Transverse colon (tissue), 4 donors: Measurements from ENCODE around the gene DNAJC5. TPM values are rescaled to one million over a fixed set of nuclear protein-coding genes. Genes with fewer than 3 reads are reported as not detected.

ENCODE experiments used
- DNase-seq: peaks from one replicate; pipeline ENCODE4 v3.0.0-alpha.2; 2019
- H3K27ac ChIP-seq, 4 donors: fragments of 200-600 bp; sonication (generic); 2 replicates each; pipeline ENCODE4 v1.5.1; 2016 to 2018; ENCODE audit warnings: inconsistent platforms in 4 of 4
- H3K27me3 ChIP-seq: fragments of 200-600 bp; sonication (generic); 2 replicates; pipeline ENCODE4 v1.5.1; 2017; ENCODE audit warnings: inconsistent platforms
- H3K36me3 ChIP-seq, 4 donors: fragments of 200-600 bp; sonication (generic); 2 replicates each; pipeline ENCODE4 v1.5.1; 2017 to 2019; ENCODE audit warnings: inconsistent platforms in 4 of 4
- H3K4me1 ChIP-seq, 4 donors: fragments of 200-600 bp; sonication (generic); 2 replicates each; pipeline ENCODE4 v1.5.1; 2017 to 2020; ENCODE audit warnings: inconsistent platforms in 4 of 4
- H3K4me3 ChIP-seq, 4 donors: fragments of 200-600 bp; sonication (generic); 1 replicate in 1 of 4; 2 replicates in 3 of 4; pipeline versions ENCODE4 v1.5.1 to v1.6.1; 2017 to 2019; ENCODE audit warnings: inconsistent platforms in 4 of 4
- H3K9me3 ChIP-seq, 2 donors: fragments of 200-600 bp; sonication (generic); 2 replicates each; pipeline ENCODE4 v1.5.1; 2017 to 2019; ENCODE audit warnings: inconsistent platforms in 2 of 2
- CTCF ChIP-seq, 5 experiments: fragments of 200-600 bp in 3 of 5; fragments of 450-650 bp in 2 of 5; sonication (generic) in 3 of 5; IDR thresholded peaks; 1 replicate in 2 of 5; 2 replicates in 3 of 5; pipeline ENCODE4 v1.5.1; 2016 to 2017; ENCODE audit warnings: antibody characterized with exemption in 5 of 5, inconsistent platforms in 3 of 5, mild to moderate bottlenecking in 2 of 5, moderate library complexity in 1 of 5
- EP300 ChIP-seq: sonication (generic); formaldehyde crosslinking; IDR thresholded peaks from one replicate; pipeline ENCODE4 v1.6.1; 2017; ENCODE audit warnings: antibody characterized with exemption, low read depth
- POLR2A ChIP-seq: fragments of 450-650 bp; IDR thresholded peaks from one replicate; pipeline ENCODE4 v1.6.1; 2016; ENCODE audit warnings: antibody characterized with exemption, mild to moderate bottlenecking, moderate library complexity
- POLR2AphosphoS5 ChIP-seq, 3 donors: sonication (generic); formaldehyde crosslinking; IDR thresholded peaks; one replicate each; pipeline ENCODE4 v1.6.1; 2016; ENCODE audit warnings: antibody characterized with exemption in 3 of 3
- WGBS, 2 donors: methylation state at CpG; one replicate each; pipeline ENCODE4 v1.1.5; 2018; ENCODE audit warnings: low coverage in 1 of 2; 5-methylcytosine and 5-hydroxymethylcytosine counted together
- in situ Hi-C, 4 donors: fragments of 200-750 bp; cut with MboI; loops; one replicate each; pipeline versions ENCODE4 v1.15.0 to v1.15.1; 2017; ENCODE audit warnings: low sequenced_read_pairs in 3 of 4, low pct_ligation_motif_present in 1 of 4, low pct_unique_long_range_greater_than_20kb in 1 of 4
- intact Hi-C: fragments of 100-400 bp; cut with DNase I; formaldehyde crosslinking; loops from one replicate; pipeline ENCODE4 v1.15.1; 2023; ENCODE audit warnings: low total_unique reads
- total RNA-seq, 4 donors: library from RNA; depleted of rRNA; stranded (reverse); fragments of >200 nt; gene quantifications; one replicate each; pipeline ENCODE4 v1.1.0, GENCODE V29; 2016

DNAJC5 gene
- total RNA-seq, 4 donors from 2014 or later: 59.9 to 77.3 (median 71.4) TPM

GRCh38 chr20:63930971-63931553 lies 36.1 kb downstream of the DNAJC5 start:
- in situ Hi-C loops: no loop called here
- TF ChIP-seq CTCF (IDR thresholded peaks at IDR 0.05) (no peak), POLR2A (no peak), EP300 (no peak), POLR2AphosphoS5 (IDR thresholded peaks at IDR 0.05) (no peak)
- Histone ChIP-seq H3K4me3 (no peak overlapping the region), H3K4me1 (peaks cover 0 to 5% (median 2%) of the 10 kb centered on the region in 4 donors), H3K36me3 (peaks cover 0 to 43% (median 19%) of the 10 kb centered on the region in 4 donors), H3K27ac (peak overlapping the region in 1 of 4 donors; percentile 4), H3K27me3 (no peaks in the 10 kb centered on the region), H3K9me3 (no peaks in the 10 kb centered on the region)
- DNase-seq: no peak
- intact Hi-C loops: no loop called here
- 75% methylated on average over 37 of the region's 37 CpGs; no CpG with 5 or more reads in 1 of the 2 donors for WGBS, 2 donors

GRCh38 chr20:63931735-63932134 lies 36.8 kb downstream of the DNAJC5 start:
- peaks cover 0 to 5% (median 2%) of the 10 kb centered on the region in 4 donors for H3K4me1 ChIP-seq
- no peak overlapping the region for H3K27ac ChIP-seq
- no peak overlapping the region for H3K4me3 ChIP-seq
- H3K9me3 ChIP-seq: no peaks in the 10 kb centered on the region
- no peak for TF ChIP-seq EP300
- TF ChIP-seq CTCF (IDR thresholded peaks at IDR 0.05): no peak
- no peak for TF ChIP-seq POLR2AphosphoS5 (IDR thresholded peaks at IDR 0.05)
- no peak for TF ChIP-seq POLR2A
- WGBS, 2 donors: 94 to 96% methylated on average over 5 to 19 of the region's 19 CpGs
- in situ Hi-C loops: no loop called here
- intact Hi-C loops: no loop called here
- DNase-seq: no peak
- H3K36me3 ChIP-seq: peaks cover 0 to 43% (median 19%) of the 10 kb centered on the region in 4 donors
- H3K27me3 ChIP-seq: no peaks in the 10 kb centered on the region

- no peak overlapping the region for H3K27ac ChIP-seq
- no peak overlapping the region for H3K4me3 ChIP-seq
- H3K36me3 ChIP-seq: peaks cover 0 to 43% (median 19%) of the 10 kb centered on the region in 4 donors
- intact Hi-C loops (no loop called here), in situ Hi-C loops (no loop called here)
- H3K27me3 ChIP-seq: no peaks in the 10 kb centered on the region
- TF ChIP-seq EP300: no peak
- no peak for TF ChIP-seq CTCF (IDR thresholded peaks at IDR 0.05)
- no peak for TF ChIP-seq POLR2A
- TF ChIP-seq POLR2AphosphoS5 (IDR thresholded peaks at IDR 0.05): no peak
- H3K9me3 ChIP-seq: no peaks in the 10 kb centered on the region
- DNase-seq: no peak
- H3K4me1 ChIP-seq: peaks cover 0 to 5% (median 2%) of the 10 kb centered on the region in 4 donors
- 95% methylated on average over 17 of the region's 17 CpGs; no CpG with 5 or more reads in 1 of the 2 donors for WGBS, 2 donors
Observed at GRCh38 chr20:63932606-63933160, 37.8 kb downstream of the DNAJC5 start.

- Histone ChIP-seq H3K27ac (no peak overlapping the region), H3K4me1 (peaks cover 0 to 5% (median 2%) of the 10 kb centered on the region in 4 donors), H3K36me3 (peaks cover 0 to 34% (median 16%) of the 10 kb centered on the region in 4 donors), H3K9me3 (no peaks in the 10 kb centered on the region), H3K4me3 (no peak overlapping the region), H3K27me3 (no peaks in the 10 kb centered on the region)
- in situ Hi-C loops (no loop called here), intact Hi-C loops (no loop called here)
- WGBS, 2 donors: 90% methylated on average over 5 of the region's 5 CpGs; no CpG with 5 or more reads in 1 of the 2 donors
- TF ChIP-seq POLR2A: no peak
- no peak for TF ChIP-seq CTCF (IDR thresholded peaks at IDR 0.05)
- no peak for TF ChIP-seq POLR2AphosphoS5 (IDR thresholded peaks at IDR 0.05)
- TF ChIP-seq EP300: no peak
- no peak for DNase-seq
Observed at GRCh38 chr20:63933646-63934045, 38.7 kb downstream of the DNAJC5 start.
